GM18909 (cell line): ENCODE data around the gene SH3BGR.
"Not testable (repeated sequence)": the region's sequence is repeated elsewhere in the genome, so short reads cannot be mapped to it uniquely, and the experiment has no call there.

Source experiments
- ATAC-seq: cut with Tn5 transposase; IDR thresholded peaks from one replicate; pipeline ENCODE4 v1.9.1; 2021; ENCODE audit warnings: mild to moderate bottlenecking; ENCODE audit not compliant: unreplicated experiment, poor library complexity

Gene SH3BGR

GRCh38 chr21:39537571-39537970 lies 85.8 kb downstream of the SH3BGR start:
- no peak for ATAC-seq

GRCh38 chr21:39538453-39539042 lies 86.8 kb downstream of the SH3BGR start:
- ATAC-seq = no peak

- not testable (repeated sequence) for ATAC-seq
These were observed 88.6 kb downstream of the SH3BGR start for GRCh38 chr21:39540367-39540766.

- ATAC-seq = no peak
These were observed 91.0 kb downstream of the SH3BGR start for GRCh38 chr21:39542736-39543135.

GRCh38 chr21:39546522-39546921 lies 94.8 kb downstream of the SH3BGR start:
- ATAC-seq = no peak

GRCh38 chr21:39552856-39553255 lies 101.1 kb downstream of the SH3BGR start:
- no peak for ATAC-seq

- ATAC-seq = no peak
These were observed 101.6 kb downstream of the SH3BGR start for GRCh38 chr21:39553331-39553730.

- ATAC-seq = no peak
These were observed 104.3 kb downstream of the SH3BGR start for GRCh38 chr21:39555911-39556590.

- no peak for ATAC-seq
These were observed 107.7 kb downstream of the SH3BGR start for GRCh38 chr21:39559511-39559910.

- ATAC-seq = no peak
These were observed 109.4 kb downstream of the SH3BGR start for GRCh38 chr21:39561140-39561539.

GRCh38 chr21:39562791-39563770 lies 111.3 kb downstream of the SH3BGR start:
- no peak for ATAC-seq

GRCh38 chr21:39564200-39564599 lies 112.4 kb downstream of the SH3BGR start:
- ATAC-seq = no peak
